GM12891 (cell line): ENCODE measurements around the gene NAXD.

ENCODE experiments used
- POLR2A ChIP-seq: IDR thresholded peaks from 2 replicates; pipeline ENCODE4 v1.6.1; 2011; ENCODE audit warnings: low read depth, low read length, control low read depth
- SPI1 ChIP-seq: IDR thresholded peaks from 2 replicates; pipeline ENCODE4 v1.6.1; 2011; ENCODE audit warnings: low read depth, low read length, control low read depth

GRCh38 chr13:110618167-110618566 lies 2.8 kb downstream of the NAXD start:
- TF ChIP-seq POLR2A (no peak), SPI1 (no peak)
